HAP-1 (cell line): ENCODE measurements around the gene HOXA6.

ENCODE experiments used
- DNase-seq, 2 experiments: peaks; one replicate each; pipeline ENCODE4 v3.0.0-alpha.2; 2016 to 2020; ENCODE audit warnings: low spot score in 2 of 2
- H3K27me3 ChIP-seq: fragments of 250-450 bp; sonication (Bioruptor Pico); 2 replicates; pipeline ENCODE4 v1.5.1; 2020; ENCODE audit warnings: low read depth, mild to moderate bottlenecking, moderate library complexity
- H3K36me3 ChIP-seq: fragments of 250-450 bp; sonication (Bioruptor Pico); replicated peaks from 2 replicates; pipeline ENCODE4 v1.5.1; 2020; ENCODE audit warnings: mild to moderate bottlenecking
- H3K4me1 ChIP-seq: fragments of 250-450 bp; sonication (Bioruptor Pico); 2 replicates; pipeline ENCODE4 v1.5.1; 2020; ENCODE audit warnings: mild to moderate bottlenecking
- H3K4me3 ChIP-seq: fragments of 250-450 bp; sonication (Bioruptor Pico); 2 replicates; pipeline ENCODE4 v1.5.1; 2020; ENCODE audit warnings: mild to moderate bottlenecking, moderate library complexity
- H3K9me3 ChIP-seq: fragments of 250-450 bp; sonication (Bioruptor Pico); 2 replicates; pipeline ENCODE4 v1.5.1; 2020; ENCODE audit warnings: mild to moderate bottlenecking, moderate library complexity
- in situ Hi-C: fragments of 300-500 bp; cut with MboI; formaldehyde crosslinking; loops from 3 replicates; pipeline ENCODE4 v1.14.3; 2020; ENCODE audit warnings: low sequenced_read_pairs, inconsistent platforms, mixed read lengths

Gene HOXA6

GRCh38 chr7:27143950-27144780, 3.4 kb downstream of the HOXA6 start:
- in situ Hi-C loops = no loop called here
- no peak for DNase-seq
- Histone ChIP-seq H3K4me3 (no peak overlapping the region), H3K4me1 (peaks cover 9% of the 10 kb centered on the region), H3K27me3 (no peaks in the 10 kb centered on the region), H3K36me3 (peaks cover 57% of the 10 kb centered on the region), H3K9me3 (no peaks in the 10 kb centered on the region)

GRCh38 chr7:27143023-27143949, 4.3 kb downstream of the HOXA6 start, which contains the start of gene HOXA5:
Gene HOXA5 (minus strand): TSS chr7:27143681. CDS start chr7:27143607, 74 bp downstream.
- in situ Hi-C loops = no loop called here
- no peak within 1 kb of the TSS for H3K4me3 ChIP-seq

GRCh38 chr7:27142580-27143022, 5.0 kb downstream of the HOXA6 start:
- Histone ChIP-seq H3K4me1 (0 out of 2 replicates have a peak, but pooled peaks cover 2% of the 10 kb centered on the region), H3K9me3 (no peaks in the 10 kb centered on the region), H3K36me3 (peaks cover 65% of the 10 kb centered on the region), H3K4me3 (no peak overlapping the region), H3K27me3 (no peaks in the 10 kb centered on the region)
- in situ Hi-C loops = no loop called here
- no peak for DNase-seq

More at GRCh38 chr7:27143023-27143949, 4.3 kb downstream of the HOXA6 start, which contains the start of gene HOXA5:
- peaks cover 2% of the 10 kb centered on the region for H3K4me1 ChIP-seq
- H3K36me3 ChIP-seq = peaks cover 58% of the 10 kb centered on the region
- no peak for DNase-seq
- H3K27me3 ChIP-seq = no peaks in the 10 kb centered on the region
- no peaks in the 10 kb centered on the region for H3K9me3 ChIP-seq

GRCh38 chr7:27141923-27142579, 5.5 kb downstream of the HOXA6 start:
- no peak overlapping the region for H3K4me3 ChIP-seq
- no peaks in the 10 kb centered on the region for H3K9me3 ChIP-seq
- peaks cover 65% of the 10 kb centered on the region for H3K36me3 ChIP-seq
- in situ Hi-C loops = no loop called here
- no peak for DNase-seq
- H3K4me1 ChIP-seq = 0 out of 2 replicates have a peak, but pooled peaks cover 2% of the 10 kb centered on the region
- no peaks in the 10 kb centered on the region for H3K27me3 ChIP-seq

GRCh38 chr7:27141137-27141922, 6.2 kb downstream of the HOXA6 start:
- H3K9me3 ChIP-seq = no peaks in the 10 kb centered on the region
- 0 out of 2 replicates have a peak, but pooled peaks cover 2% of the 10 kb centered on the region for H3K4me1 ChIP-seq
- H3K27me3 ChIP-seq = no peaks in the 10 kb centered on the region
- H3K4me3 ChIP-seq = no peak overlapping the region
- DNase-seq = no peak
- H3K36me3 ChIP-seq = peaks cover 58% of the 10 kb centered on the region
- in situ Hi-C loops = no loop called here

GRCh38 chr7:27140126-27140857, 7.3 kb downstream of the HOXA6 start:
- no peak for DNase-seq
- Histone ChIP-seq H3K9me3 (no peaks in the 10 kb centered on the region), H3K4me3 (no peak overlapping the region), H3K27me3 (no peaks in the 10 kb centered on the region), H3K4me1 (0 out of 2 replicates have a peak, but pooled peaks cover 2% of the 10 kb centered on the region), H3K36me3 (peaks cover 47% of the 10 kb centered on the region)
- in situ Hi-C loops = no loop called here

- Histone ChIP-seq H3K36me3 (peaks cover 40% of the 10 kb centered on the region), H3K9me3 (no peaks in the 10 kb centered on the region), H3K4me1 (0 out of 2 replicates have a peak, but pooled peaks cover 2% of the 10 kb centered on the region), H3K4me3 (no peak overlapping the region), H3K27me3 (no peaks in the 10 kb centered on the region)
- no peak for DNase-seq
- in situ Hi-C loops = no loop called here
Observed at GRCh38 chr7:27139334-27140125, 8.0 kb downstream of the HOXA6 start.

GRCh38 chr7:27138985-27139333, 8.6 kb downstream of the HOXA6 start:
- in situ Hi-C loops = no loop called here
- H3K4me3 ChIP-seq = no peak overlapping the region
- H3K27me3 ChIP-seq = no peaks in the 10 kb centered on the region
- H3K9me3 ChIP-seq = no peaks in the 10 kb centered on the region
- DNase-seq = no peak
- H3K36me3 ChIP-seq = peaks cover 34% of the 10 kb centered on the region
- H3K4me1 ChIP-seq = 0 out of 2 replicates have a peak, but pooled peaks cover 2% of the 10 kb centered on the region

GRCh38 chr7:27138472-27138871, 9.1 kb downstream of the HOXA6 start:
- H3K9me3 ChIP-seq = no peaks in the 10 kb centered on the region
- no peaks in the 10 kb centered on the region for H3K27me3 ChIP-seq
- H3K36me3 ChIP-seq = peaks cover 29% of the 10 kb centered on the region
- no peak for DNase-seq
- H3K4me3 ChIP-seq = no peak overlapping the region
- in situ Hi-C loops = no loop called here
- H3K4me1 ChIP-seq = 0 out of 2 replicates have a peak, but pooled peaks cover 2% of the 10 kb centered on the region

- Histone ChIP-seq H3K27me3 (no peaks in the 10 kb centered on the region), H3K36me3 (peaks cover 26% of the 10 kb centered on the region), H3K9me3 (no peaks in the 10 kb centered on the region), H3K4me3 (no peak overlapping the region), H3K4me1 (0 out of 2 replicates have a peak, but pooled peaks cover 2% of the 10 kb centered on the region)
- in situ Hi-C loops = no loop called here
- no peak for DNase-seq
Observed at GRCh38 chr7:27137640-27138315, 9.8 kb downstream of the HOXA6 start.

GRCh38 chr7:27134392-27134791, 13.2 kb downstream of the HOXA6 start:
- in situ Hi-C loops = no loop called here
- Histone ChIP-seq H3K27me3 (no peaks in the 10 kb centered on the region), H3K4me3 (no peak overlapping the region), H3K9me3 (no peaks in the 10 kb centered on the region), H3K4me1 (0 out of 2 replicates have a peak, but pooled peaks cover 2% of the 10 kb centered on the region), H3K36me3 (peaks cover 18% of the 10 kb centered on the region)
- no peak for DNase-seq
